Epithelial cell of esophagus (primary cell): ENCODE measurements around the gene ARHGAP12.

Source experiments
- DNase-seq: peaks from one replicate; pipeline ENCODE4 v3.0.0; 2010; ENCODE audit warnings: low read depth
- H3K4me3 ChIP-seq: 2 replicates; pipeline ENCODE4 v1.5.1; 2011; ENCODE audit warnings: mild to moderate bottlenecking, low read length, control low read depth
- CTCF ChIP-seq: IDR thresholded peaks from 2 replicates; pipeline ENCODE4 v1.5.1; 2011; ENCODE audit warnings: low read depth, mild to moderate bottlenecking, low read length, control low read depth, inconsistent platforms; ENCODE audit not compliant: insufficient read depth; ENCODE audit errors: missing control alignments

The ARHGAP12 gene

GRCh38 chr10:31808258-31809218 is 120.1 kb downstream of the ARHGAP12 start:
- no peak overlapping the region for H3K4me3 ChIP-seq
- peak; percentile 52 for DNase-seq
- peak; percentile 10 for TF ChIP-seq CTCF

DNA sequence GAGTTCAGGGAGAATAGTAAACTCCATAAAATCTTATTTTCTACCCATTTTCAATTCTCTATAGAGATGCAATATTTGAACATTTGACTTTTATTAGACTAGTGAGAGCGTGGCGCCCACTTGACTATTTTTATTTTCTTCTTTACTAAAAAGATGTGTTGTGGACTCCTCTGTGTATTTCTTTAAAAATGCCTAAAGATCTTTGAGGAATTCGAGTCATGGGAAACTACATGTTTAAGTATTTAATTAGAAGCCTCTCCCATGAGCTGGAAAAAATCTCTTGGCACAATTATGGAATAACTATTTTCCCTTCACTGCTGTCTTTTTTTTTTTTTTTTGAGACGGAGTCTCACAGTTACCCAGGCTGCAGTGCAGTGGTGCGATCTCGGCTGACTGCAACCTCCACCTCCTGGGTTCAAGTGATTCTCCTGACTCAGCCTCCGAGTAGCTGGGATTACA is 124.2 kb downstream of the ARHGAP12 start:
- DNase-seq: no peak

DNA sequence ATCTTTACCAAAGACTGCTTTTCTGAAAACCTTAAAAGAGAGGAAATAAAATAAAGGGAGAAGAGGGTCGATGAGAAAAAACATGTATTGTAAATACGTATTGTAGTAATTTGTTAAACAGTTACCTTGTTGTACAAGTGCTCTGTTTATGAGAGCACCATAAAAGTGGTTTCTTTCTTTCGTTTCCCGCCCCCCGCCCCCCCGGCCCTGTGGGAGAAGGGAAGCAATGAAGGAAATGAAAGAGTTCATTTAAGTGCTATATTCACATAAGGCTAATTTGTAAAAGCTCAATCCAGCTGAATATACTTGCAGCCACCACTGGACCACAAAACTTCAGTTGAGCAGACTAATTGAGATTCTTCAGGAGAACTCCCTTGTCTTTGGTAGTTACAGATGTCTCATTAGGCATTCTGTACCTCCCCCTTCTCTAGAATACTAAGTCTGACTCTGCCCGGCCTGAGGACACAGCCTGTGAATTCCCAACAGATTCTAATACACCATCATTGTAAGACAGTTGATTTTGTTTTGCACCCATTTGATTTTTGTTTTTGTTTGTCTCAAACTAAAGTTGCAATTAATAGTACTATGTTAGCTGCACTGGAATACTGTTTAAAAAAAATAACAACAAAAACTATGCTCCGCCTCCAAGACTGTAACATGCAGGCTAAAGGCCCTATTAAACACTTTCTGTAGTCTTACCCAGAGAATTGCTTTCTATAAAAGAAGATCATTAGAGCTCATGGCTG is 124.9 kb downstream of the ARHGAP12 start:
- TF ChIP-seq CTCF: no peak
- no peak overlapping the region for H3K4me3 ChIP-seq
- DNase-seq: no peak

More for the DNA sequence above, 124.2 kb downstream of the ARHGAP12 start:
- TF ChIP-seq CTCF: no peak
- H3K4me3 ChIP-seq: no peak overlapping the region

DNA sequence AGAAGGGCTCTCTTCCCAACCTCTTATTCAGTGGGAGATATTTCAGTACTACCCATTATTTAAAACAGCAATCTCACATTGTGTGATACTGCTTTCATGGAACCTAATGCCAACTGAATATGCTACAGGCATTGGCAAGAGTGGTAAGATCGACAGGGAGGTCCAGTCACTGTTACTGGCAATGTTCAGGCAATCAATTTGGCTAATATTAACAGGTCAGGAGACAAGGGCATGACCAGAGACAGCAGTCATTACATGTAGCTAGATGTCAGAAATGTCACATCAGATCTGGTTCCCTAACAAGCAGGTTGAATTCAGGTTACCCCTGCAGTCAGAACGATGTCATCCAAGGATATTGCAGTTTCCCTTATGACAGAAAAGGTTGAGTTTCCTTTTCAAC is 129.4 kb downstream of the ARHGAP12 start:
- TF ChIP-seq CTCF: no peak
- no peak overlapping the region for H3K4me3 ChIP-seq
- no peak for DNase-seq

GRCh38 chr10:31792745-31793144 is 135.9 kb downstream of the ARHGAP12 start:
- DNase-seq: no peak
- H3K4me3 ChIP-seq: no peak overlapping the region
- TF ChIP-seq CTCF: no peak

GRCh38 chr10:31789555-31789954 is 139.1 kb downstream of the ARHGAP12 start:
- no peak for DNase-seq
- H3K4me3 ChIP-seq: no peak overlapping the region
- TF ChIP-seq CTCF: no peak
